Measurements from ENCODE around the gene ARHGAP42.
A peak's percentile ranks its signal among the peaks of the same experiment; 100 is the strongest.

ARHGAP42 gene, protein sequence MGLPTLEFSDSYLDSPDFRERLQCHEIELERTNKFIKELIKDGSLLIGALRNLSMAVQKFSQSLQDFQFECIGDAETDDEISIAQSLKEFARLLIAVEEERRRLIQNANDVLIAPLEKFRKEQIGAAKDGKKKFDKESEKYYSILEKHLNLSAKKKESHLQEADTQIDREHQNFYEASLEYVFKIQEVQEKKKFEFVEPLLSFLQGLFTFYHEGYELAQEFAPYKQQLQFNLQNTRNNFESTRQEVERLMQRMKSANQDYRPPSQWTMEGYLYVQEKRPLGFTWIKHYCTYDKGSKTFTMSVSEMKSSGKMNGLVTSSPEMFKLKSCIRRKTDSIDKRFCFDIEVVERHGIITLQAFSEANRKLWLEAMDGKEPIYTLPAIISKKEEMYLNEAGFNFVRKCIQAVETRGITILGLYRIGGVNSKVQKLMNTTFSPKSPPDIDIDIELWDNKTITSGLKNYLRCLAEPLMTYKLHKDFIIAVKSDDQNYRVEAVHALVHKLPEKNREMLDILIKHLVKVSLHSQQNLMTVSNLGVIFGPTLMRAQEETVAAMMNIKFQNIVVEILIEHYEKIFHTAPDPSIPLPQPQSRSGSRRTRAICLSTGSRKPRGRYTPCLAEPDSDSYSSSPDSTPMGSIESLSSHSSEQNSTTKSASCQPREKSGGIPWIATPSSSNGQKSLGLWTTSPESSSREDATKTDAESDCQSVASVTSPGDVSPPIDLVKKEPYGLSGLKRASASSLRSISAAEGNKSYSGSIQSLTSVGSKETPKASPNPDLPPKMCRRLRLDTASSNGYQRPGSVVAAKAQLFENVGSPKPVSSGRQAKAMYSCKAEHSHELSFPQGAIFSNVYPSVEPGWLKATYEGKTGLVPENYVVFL

DNA sequence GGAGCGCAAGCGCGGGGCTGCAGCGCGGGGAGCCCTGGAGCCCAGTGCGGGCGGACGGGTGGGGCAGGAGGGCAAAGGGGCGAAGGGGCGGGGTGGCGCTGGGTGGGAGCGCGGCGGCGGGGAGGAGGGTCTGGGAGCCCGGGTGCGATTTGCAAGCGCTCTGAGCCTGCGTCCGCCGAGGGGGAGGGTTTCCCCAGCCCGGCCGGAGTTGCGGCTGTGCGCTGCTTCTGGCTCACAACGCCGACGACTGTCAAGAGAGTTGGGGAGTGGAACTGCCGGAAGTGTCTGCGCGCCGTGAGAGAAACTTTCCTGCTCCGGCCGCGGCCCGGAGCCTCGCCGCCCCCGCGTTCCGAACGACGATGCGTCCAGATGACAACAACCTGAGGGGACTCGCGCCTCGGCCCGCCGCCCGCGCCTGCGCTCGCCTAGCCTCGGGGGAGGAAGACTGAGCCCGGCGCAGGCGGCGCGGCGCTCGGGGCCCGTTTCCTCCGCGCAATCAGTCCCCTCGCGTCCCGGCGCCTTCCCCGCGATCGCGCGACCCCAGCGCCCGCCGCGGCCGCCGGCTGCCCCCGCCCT is at the start of gene ARHGAP42:
ARHGAP42 (plus strand) TSS at position 235 of the 576 bp plus-strand sequence. CDS start 391 bp downstream, outside the sequence.
- peak; percentile 72 for ATAC-seq
- TF ChIP-seq ZFP30 (CRISPR knock-in tag; IDR thresholded peaks at IDR 0.05) = no peak
- no peak for TF ChIP-seq ZC3H10 (CRISPR knock-in tag; IDR thresholded peaks at IDR 0.05)
- TF ChIP-seq RARB (CRISPR knock-in tag; IDR thresholded peaks at IDR 0.05) = no peak
- no peak for TF ChIP-seq TCF4 (CRISPR knock-in tag; IDR thresholded peaks at IDR 0.05; ENCODE audit: borderline replicate concordance)
- TF ChIP-seq ARNTL (CRISPR knock-in tag; IDR thresholded peaks at IDR 0.05; ENCODE audit: borderline replicate concordance, low read depth) = no peak
- no peak for TF ChIP-seq ZFP3 (CRISPR knock-in tag; IDR thresholded peaks at IDR 0.05)
- TF ChIP-seq CSDC2 (CRISPR knock-in tag; IDR thresholded peaks at IDR 0.05) = no peak
- TF ChIP-seq SNAI2 (CRISPR knock-in tag; IDR thresholded peaks at IDR 0.05) = no peak
- TF ChIP-seq, protein P1, sequence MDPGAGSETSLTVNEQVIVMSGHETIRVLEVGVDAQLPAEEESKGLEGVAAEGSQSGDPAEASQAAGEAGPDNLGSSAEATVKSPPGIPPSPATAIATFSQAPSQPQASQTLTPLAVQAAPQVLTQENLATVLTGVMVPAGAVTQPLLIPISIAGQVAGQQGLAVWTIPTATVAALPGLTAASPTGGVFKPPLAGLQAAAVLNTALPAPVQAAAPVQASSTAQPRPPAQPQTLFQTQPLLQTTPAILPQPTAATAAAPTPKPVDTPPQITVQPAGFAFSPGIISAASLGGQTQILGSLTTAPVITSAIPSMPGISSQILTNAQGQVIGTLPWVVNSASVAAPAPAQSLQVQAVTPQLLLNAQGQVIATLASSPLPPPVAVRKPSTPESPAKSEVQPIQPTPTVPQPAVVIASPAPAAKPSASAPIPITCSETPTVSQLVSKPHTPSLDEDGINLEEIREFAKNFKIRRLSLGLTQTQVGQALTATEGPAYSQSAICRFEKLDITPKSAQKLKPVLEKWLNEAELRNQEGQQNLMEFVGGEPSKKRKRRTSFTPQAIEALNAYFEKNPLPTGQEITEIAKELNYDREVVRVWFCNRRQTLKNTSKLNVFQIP (CRISPR knock-in tag; IDR thresholded peaks at IDR 0.05; ENCODE audit: borderline replicate concordance, low read depth) = no peak
- no peak for TF ChIP-seq OSR1 (CRISPR knock-in tag; IDR thresholded peaks at IDR 0.05)
- no peak for TF ChIP-seq PPARA (CRISPR knock-in tag; IDR thresholded peaks at IDR 0.05; ENCODE audit: borderline replicate concordance)
- no peak for TF ChIP-seq ESRRG (CRISPR knock-in tag; IDR thresholded peaks at IDR 0.05)
- no peak for TF ChIP-seq ZNF565 (CRISPR knock-in tag; conservative IDR thresholded peaks at IDR 0.05; ENCODE audit: low read depth)
- TF ChIP-seq, protein P2, sequence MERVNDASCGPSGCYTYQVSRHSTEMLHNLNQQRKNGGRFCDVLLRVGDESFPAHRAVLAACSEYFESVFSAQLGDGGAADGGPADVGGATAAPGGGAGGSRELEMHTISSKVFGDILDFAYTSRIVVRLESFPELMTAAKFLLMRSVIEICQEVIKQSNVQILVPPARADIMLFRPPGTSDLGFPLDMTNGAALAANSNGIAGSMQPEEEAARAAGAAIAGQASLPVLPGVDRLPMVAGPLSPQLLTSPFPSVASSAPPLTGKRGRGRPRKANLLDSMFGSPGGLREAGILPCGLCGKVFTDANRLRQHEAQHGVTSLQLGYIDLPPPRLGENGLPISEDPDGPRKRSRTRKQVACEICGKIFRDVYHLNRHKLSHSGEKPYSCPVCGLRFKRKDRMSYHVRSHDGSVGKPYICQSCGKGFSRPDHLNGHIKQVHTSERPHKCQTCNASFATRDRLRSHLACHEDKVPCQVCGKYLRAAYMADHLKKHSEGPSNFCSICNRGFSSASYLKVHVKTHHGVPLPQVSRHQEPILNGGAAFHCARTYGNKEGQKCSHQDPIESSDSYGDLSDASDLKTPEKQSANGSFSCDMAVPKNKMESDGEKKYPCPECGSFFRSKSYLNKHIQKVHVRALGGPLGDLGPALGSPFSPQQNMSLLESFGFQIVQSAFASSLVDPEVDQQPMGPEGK (CRISPR knock-in tag; IDR thresholded peaks at IDR 0.05; ENCODE audit: borderline replicate concordance) = no peak
- TF ChIP-seq GLIS3 (CRISPR knock-in tag; IDR thresholded peaks at IDR 0.05) = no peak
- TF ChIP-seq, protein P3, sequence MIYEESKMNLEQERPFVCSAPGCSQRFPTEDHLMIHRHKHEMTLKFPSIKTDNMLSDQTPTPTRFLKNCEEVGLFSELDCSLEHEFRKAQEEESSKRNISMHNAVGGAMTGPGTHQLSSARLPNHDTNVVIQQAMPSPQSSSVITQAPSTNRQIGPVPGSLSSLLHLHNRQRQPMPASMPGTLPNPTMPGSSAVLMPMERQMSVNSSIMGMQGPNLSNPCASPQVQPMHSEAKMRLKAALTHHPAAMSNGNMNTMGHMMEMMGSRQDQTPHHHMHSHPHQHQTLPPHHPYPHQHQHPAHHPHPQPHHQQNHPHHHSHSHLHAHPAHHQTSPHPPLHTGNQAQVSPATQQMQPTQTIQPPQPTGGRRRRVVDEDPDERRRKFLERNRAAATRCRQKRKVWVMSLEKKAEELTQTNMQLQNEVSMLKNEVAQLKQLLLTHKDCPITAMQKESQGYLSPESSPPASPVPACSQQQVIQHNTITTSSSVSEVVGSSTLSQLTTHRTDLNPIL (CRISPR knock-in tag; IDR thresholded peaks at IDR 0.05; ENCODE audit: low read depth) = no peak
- TF ChIP-seq, protein P4, sequence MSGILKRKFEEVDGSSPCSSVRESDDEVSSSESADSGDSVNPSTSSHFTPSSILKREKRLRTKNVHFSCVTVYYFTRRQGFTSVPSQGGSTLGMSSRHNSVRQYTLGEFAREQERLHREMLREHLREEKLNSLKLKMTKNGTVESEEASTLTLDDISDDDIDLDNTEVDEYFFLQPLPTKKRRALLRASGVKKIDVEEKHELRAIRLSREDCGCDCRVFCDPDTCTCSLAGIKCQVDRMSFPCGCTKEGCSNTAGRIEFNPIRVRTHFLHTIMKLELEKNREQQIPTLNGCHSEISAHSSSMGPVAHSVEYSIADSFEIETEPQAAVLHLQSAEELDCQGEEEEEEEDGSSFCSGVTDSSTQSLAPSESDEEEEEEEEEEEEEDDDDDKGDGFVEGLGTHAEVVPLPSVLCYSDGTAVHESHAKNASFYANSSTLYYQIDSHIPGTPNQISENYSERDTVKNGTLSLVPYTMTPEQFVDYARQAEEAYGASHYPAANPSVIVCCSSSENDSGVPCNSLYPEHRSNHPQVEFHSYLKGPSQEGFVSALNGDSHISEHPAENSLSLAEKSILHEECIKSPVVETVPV (CRISPR knock-in tag; IDR thresholded peaks at IDR 0.05) = no peak
- TF ChIP-seq ISL1 (CRISPR knock-in tag; IDR thresholded peaks at IDR 0.05) = no peak
- TF ChIP-seq ZNF70 (CRISPR knock-in tag; IDR thresholded peaks at IDR 0.05) = no peak

DNA sequence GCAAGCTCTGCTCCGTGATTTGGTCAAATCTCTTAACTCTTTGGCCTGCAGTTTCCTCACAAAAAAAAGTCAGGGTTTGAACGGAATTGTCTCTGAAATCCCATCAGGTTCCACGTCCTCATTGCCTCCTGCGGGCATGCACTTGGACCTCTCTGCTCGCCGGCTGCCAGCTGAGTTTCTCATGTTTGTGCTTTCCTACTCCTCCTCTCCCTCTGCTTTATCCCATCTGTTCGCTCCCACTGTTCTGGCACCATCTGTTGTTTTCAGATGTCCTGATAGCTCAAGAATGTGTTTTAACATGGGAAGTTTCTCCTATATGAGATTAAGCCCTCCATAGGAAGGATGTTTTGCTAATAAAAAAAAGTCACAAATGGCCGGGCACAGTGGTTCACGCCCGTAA is 49.4 kb upstream of the ARHGAP42 start:
- TF ChIP-seq OSR1 (CRISPR knock-in tag; IDR thresholded peaks at IDR 0.05) (no peak), ISL1 (CRISPR knock-in tag; IDR thresholded peaks at IDR 0.05) (no peak), RARB (CRISPR knock-in tag; IDR thresholded peaks at IDR 0.05) (no peak), BACH2 (CRISPR knock-in tag; IDR thresholded peaks at IDR 0.05; ENCODE audit: borderline replicate concordance) (no peak), ZFP3 (CRISPR knock-in tag; IDR thresholded peaks at IDR 0.05) (no peak), ARNTL (CRISPR knock-in tag; IDR thresholded peaks at IDR 0.05; ENCODE audit: borderline replicate concordance, low read depth) (no peak), SNAI2 (CRISPR knock-in tag; IDR thresholded peaks at IDR 0.05) (no peak)
- ATAC-seq = no peak

DNA sequence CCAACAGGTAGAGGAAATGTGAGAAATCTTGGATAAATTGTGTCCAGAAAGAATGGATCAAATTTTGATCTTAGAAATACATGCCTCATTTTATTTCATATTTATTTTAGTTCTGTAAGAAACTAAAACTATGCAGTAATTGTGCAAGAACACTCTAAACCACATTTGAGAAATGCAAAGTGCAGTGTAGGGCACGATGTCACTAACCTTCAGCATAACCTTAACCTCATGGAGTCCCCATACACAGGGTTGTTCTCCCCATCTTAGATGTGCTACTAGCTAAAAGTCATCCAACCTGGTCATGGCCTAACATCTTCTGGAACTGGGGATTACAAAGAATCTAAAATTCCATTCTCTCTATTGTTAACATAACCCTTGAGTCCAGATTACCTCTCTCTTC is 48.4 kb upstream of the ARHGAP42 start:
- ATAC-seq = no peak
- TF ChIP-seq, protein P3 (CRISPR knock-in tag; IDR thresholded peaks at IDR 0.05; ENCODE audit: low read depth) = no peak
- no peak for TF ChIP-seq ZFP3 (CRISPR knock-in tag; IDR thresholded peaks at IDR 0.05)
- TF ChIP-seq RARB (CRISPR knock-in tag; IDR thresholded peaks at IDR 0.05) = no peak
- TF ChIP-seq ISL1 (CRISPR knock-in tag; IDR thresholded peaks at IDR 0.05) = no peak
- no peak for TF ChIP-seq ZNF8 (CRISPR knock-in tag; IDR thresholded peaks at IDR 0.05)
- no peak for TF ChIP-seq ARNTL (CRISPR knock-in tag; IDR thresholded peaks at IDR 0.05; ENCODE audit: borderline replicate concordance, low read depth)
- TF ChIP-seq ESRRG (CRISPR knock-in tag; IDR thresholded peaks at IDR 0.05) = no peak
- no peak for TF ChIP-seq TOX (CRISPR knock-in tag; IDR thresholded peaks at IDR 0.05; ENCODE audit: borderline replicate concordance)
- no peak for TF ChIP-seq CSDC2 (CRISPR knock-in tag; IDR thresholded peaks at IDR 0.05)
- TF ChIP-seq, protein P4 (CRISPR knock-in tag; IDR thresholded peaks at IDR 0.05) = no peak
- no peak for TF ChIP-seq PPARA (CRISPR knock-in tag; IDR thresholded peaks at IDR 0.05; ENCODE audit: borderline replicate concordance)
